GM19467 (cell line): Measurements from ENCODE around the gene SIL1.
"Not testable (repeated sequence)": the region's sequence is repeated elsewhere in the genome, so short reads cannot be mapped to it uniquely, and the experiment has no call there.

Experiments used
- ATAC-seq: cut with Tn5 transposase; IDR thresholded peaks from one replicate; pipeline ENCODE4 v1.9.1; 2021; ENCODE audit warnings: mild to moderate bottlenecking, moderate library complexity; ENCODE audit not compliant: unreplicated experiment

Gene SIL1

GRCh38 chr5:139205124-139205523, 7.0 kb upstream of the SIL1 start:
- ATAC-seq: no peak

- no peak for ATAC-seq
These were observed 6.0 kb upstream of the SIL1 start for GRCh38 chr5:139204196-139204595.

- ATAC-seq: no peak
These were observed 1.2 kb upstream of the SIL1 start for GRCh38 chr5:139199321-139199720.

- no peak for ATAC-seq
These were observed 1.7 kb downstream of the SIL1 start for GRCh38 chr5:139196296-139196956.

GRCh38 chr5:139194486-139194885, 3.7 kb downstream of the SIL1 start:
- ATAC-seq: no peak

- no peak for ATAC-seq
These were observed 4.2 kb downstream of the SIL1 start for GRCh38 chr5:139193928-139194327.

- not testable (repeated sequence) for ATAC-seq
These were observed 5.3 kb downstream of the SIL1 start for GRCh38 chr5:139192906-139193305.

- not testable (repeated sequence) for ATAC-seq
These were observed 6.2 kb downstream of the SIL1 start for GRCh38 chr5:139191954-139192353.

GRCh38 chr5:139190125-139190524, 8.0 kb downstream of the SIL1 start:
- no peak for ATAC-seq

- ATAC-seq: no peak
These were observed 9.5 kb downstream of the SIL1 start for GRCh38 chr5:139188558-139189270.

GRCh38 chr5:139186752-139187326, 11.3 kb downstream of the SIL1 start:
- no peak for ATAC-seq

- ATAC-seq: no peak
These were observed 11.9 kb downstream of the SIL1 start for GRCh38 chr5:139186261-139186660.

GRCh38 chr5:139185589-139185988, 12.6 kb downstream of the SIL1 start:
- ATAC-seq: no peak

- ATAC-seq: no peak
These were observed 14.7 kb downstream of the SIL1 start for GRCh38 chr5:139183502-139183901.

- ATAC-seq: no peak
These were observed 15.5 kb downstream of the SIL1 start for GRCh38 chr5:139182528-139183296.

GRCh38 chr5:139181835-139182452, 16.2 kb downstream of the SIL1 start:
- no peak for ATAC-seq

GRCh38 chr5:139181322-139181730, 16.8 kb downstream of the SIL1 start:
- no peak for ATAC-seq

GRCh38 chr5:139180850-139181249, 17.3 kb downstream of the SIL1 start:
- no peak for ATAC-seq

GRCh38 chr5:139179778-139180513, 18.2 kb downstream of the SIL1 start:
- not testable (repeated sequence) for ATAC-seq

GRCh38 chr5:139178935-139179334, 19.2 kb downstream of the SIL1 start:
- ATAC-seq: no peak
